ENCODE measurements around the gene RPL36AL.

GRCh38 chr14:49583629-49584028 is 36.8 kb downstream of the RPL36AL start:
- no peak for TF ChIP-seq SUZ12 (IDR thresholded peaks at IDR 0.05; ENCODE audit: extremely low read depth, insufficient read depth, insufficient read length)
- no peak for TF ChIP-seq YY1 (IDR thresholded peaks at IDR 0.05; ENCODE audit: insufficient read depth, insufficient read length)
- TF ChIP-seq ZNF274 (IDR thresholded peaks at IDR 0.05; ENCODE audit: low read depth, low read length), result no peak
